ENCODE data around the gene PNPO. TPM values are rescaled to one million over a fixed set of nuclear protein-coding genes. Genes with fewer than 3 reads are reported as not detected.

Gene PNPO
- total and polyA plus RNA-seq, 2 of the 13 experiments (the other 11 are each of a cell fraction or from before 2014, with no cell fraction given) = 47.9 to 63.3 TPM

DNA sequence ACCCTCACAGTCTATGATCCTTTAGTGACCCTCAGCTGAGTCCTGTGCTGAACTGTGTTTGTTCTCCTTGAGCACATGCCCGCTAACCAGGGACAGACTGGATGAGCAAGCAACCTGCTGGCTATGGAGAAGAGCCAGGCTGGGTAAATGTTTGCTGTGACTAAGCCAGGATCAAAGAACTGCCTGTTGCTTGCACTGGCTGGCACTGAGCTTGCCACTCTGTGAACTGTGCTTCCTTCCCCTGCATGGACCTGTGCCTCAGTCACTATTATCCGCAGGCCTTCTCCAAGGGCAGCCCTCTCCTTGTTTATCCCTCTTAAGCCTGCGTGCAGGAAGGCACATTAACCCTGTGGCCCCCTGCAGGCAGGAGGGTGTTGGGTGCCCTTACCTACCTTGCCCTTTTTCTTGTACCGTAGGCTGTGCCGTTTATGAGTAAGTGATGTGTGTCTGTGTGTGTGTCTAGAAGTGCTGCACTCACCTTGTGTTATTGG is 7.4 kb downstream of the PNPO start (continued):
- TF ChIP-seq NFAT5 (CRISPR knock-in tag; IDR thresholded peaks at IDR 0.05) (peak; percentile 57; the same call in 1 of the 2 replicates), BRF2 (CRISPR knock-in tag; IDR thresholded peaks at IDR 0.05) (no peak), ZNF530 (CRISPR knock-in tag; IDR thresholded peaks at IDR 0.05; ENCODE audit: low read depth) (no peak), ZFYVE20 (CRISPR knock-in tag; IDR thresholded peaks at IDR 0.05; ENCODE audit: borderline replicate concordance, low read depth) (no peak), ATF1 (CRISPR knock-in tag; IDR thresholded peaks at IDR 0.05) (no peak), PRPF4 (IDR thresholded peaks at IDR 0.05; ENCODE audit: low read depth, low read length, poor library complexity, severe bottlenecking) (no peak), ZNF510 (CRISPR knock-in tag; IDR thresholded peaks at IDR 0.05; ENCODE audit: low read depth) (no peak), NFIB (CRISPR knock-in tag; IDR thresholded peaks at IDR 0.05; ENCODE audit: borderline replicate concordance) (no peak), POLR2G (IDR thresholded peaks at IDR 0.05; ENCODE audit: low read depth, low read length) (no peak; the same call in 1 of the 2 replicates), JUNB (CRISPR knock-in tag; IDR thresholded peaks at IDR 0.05; ENCODE audit: borderline replicate concordance) (peak; percentile 67; the same call in 1 of the 2 replicates), ZNF775 (CRISPR knock-in tag; IDR thresholded peaks at IDR 0.05; ENCODE audit: borderline replicate concordance) (no peak), ZNF772 (CRISPR knock-in tag; IDR thresholded peaks at IDR 0.05) (no peak), GABPA (IDR thresholded peaks at IDR 0.05; ENCODE audit: low read depth, low read length) (no peak), GABPA (CRISPR knock-in tag; IDR thresholded peaks at IDR 0.05; ENCODE audit: low read depth) (no peak; the same call in 1 of the 2 replicates), FOXC1 (CRISPR knock-in tag; IDR thresholded peaks at IDR 0.05; ENCODE audit: borderline replicate concordance) (no peak), FOXM1 (CRISPR knock-in tag; IDR thresholded peaks at IDR 0.05) (no peak), ZNF724P (CRISPR knock-in tag; IDR thresholded peaks at IDR 0.05; ENCODE audit: borderline replicate concordance) (no peak), NKX3-1 (CRISPR knock-in tag; IDR thresholded peaks at IDR 0.05) (no peak), ZNF10 (CRISPR knock-in tag; IDR thresholded peaks at IDR 0.05; ENCODE audit: borderline replicate concordance, low read depth) (no peak)
- TF ChIP-seq, protein P1, sequence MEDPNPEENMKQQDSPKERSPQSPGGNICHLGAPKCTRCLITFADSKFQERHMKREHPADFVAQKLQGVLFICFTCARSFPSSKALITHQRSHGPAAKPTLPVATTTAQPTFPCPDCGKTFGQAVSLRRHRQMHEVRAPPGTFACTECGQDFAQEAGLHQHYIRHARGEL (CRISPR knock-in tag; IDR thresholded peaks at IDR 0.05) = no peak
- TF ChIP-seq, protein P2, sequence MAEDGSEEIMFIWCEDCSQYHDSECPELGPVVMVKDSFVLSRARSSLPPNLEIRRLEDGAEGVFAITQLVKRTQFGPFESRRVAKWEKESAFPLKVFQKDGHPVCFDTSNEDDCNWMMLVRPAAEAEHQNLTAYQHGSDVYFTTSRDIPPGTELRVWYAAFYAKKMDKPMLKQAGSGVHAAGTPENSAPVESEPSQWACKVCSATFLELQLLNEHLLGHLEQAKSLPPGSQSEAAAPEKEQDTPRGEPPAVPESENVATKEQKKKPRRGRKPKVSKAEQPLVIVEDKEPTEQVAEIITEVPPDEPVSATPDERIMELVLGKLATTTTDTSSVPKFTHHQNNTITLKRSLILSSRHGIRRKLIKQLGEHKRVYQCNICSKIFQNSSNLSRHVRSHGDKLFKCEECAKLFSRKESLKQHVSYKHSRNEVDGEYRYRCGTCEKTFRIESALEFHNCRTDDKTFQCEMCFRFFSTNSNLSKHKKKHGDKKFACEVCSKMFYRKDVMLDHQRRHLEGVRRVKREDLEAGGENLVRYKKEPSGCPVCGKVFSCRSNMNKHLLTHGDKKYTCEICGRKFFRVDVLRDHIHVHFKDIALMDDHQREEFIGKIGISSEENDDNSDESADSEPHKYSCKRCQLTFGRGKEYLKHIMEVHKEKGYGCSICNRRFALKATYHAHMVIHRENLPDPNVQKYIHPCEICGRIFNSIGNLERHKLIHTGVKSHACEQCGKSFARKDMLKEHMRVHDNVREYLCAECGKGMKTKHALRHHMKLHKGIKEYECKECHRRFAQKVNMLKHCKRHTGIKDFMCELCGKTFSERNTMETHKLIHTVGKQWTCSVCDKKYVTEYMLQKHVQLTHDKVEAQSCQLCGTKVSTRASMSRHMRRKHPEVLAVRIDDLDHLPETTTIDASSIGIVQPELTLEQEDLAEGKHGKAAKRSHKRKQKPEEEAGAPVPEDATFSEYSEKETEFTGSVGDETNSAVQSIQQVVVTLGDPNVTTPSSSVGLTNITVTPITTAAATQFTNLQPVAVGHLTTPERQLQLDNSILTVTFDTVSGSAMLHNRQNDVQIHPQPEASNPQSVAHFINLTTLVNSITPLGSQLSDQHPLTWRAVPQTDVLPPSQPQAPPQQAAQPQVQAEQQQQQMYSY (CRISPR knock-in tag; IDR thresholded peaks at IDR 0.05) = no peak
